Measurements from ENCODE around the gene RTN4RL1.

Gene RTN4RL1

GRCh38 chr17:2059547-2060384, 34.6 kb upstream of the RTN4RL1 start:
- DNase-seq (ENCODE audit: low read depth in 2 of 2), result no peak

DNA sequence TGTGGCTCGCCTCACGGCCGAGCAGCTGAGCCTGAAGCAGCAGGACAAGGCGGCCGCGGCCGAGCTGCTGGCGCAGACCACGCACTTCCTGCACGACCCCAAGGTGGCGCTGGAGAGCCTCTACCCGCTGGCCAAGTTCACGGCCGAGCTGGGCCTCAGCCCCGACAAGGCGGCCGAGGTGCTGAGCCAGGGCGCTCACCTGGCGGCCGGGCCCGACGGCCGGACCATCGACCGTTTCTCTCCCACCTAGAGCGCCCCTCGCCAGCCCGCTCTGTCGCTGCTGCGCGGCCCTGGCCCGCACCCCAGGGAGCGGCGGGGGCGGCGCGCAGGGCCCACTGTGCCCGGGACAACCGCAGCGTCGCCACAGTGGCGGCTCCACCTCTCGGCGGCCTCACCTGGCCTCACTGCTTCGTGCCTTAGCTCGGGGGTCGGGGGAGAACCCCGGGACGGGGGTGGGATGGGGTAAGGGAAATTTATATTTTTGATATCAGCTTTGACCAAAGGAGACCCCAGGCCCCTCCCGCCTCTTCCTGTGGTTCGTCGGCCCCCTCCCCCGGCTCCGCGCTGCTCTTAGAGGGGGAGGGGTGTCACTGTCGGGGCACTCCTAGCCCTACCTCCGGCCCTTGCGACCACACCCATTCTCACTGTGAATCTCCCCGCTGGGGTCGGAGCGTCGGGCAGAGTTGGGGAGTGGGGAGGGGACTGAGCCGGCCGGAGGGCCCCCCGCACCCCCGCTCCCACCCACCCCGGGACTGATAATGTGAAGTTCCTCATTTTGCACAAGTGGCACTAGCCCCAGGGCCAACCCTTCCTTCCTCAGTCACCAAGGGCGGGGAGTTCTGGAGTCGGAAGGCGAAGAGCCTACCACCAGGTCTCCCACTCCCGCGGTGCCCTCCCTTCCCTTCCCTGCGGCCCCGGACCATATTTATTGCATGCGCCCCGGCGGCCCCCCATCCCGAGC, 33.7 kb upstream of the RTN4RL1 start:
- DNase-seq (ENCODE audit: low read depth in 2 of 2), result peak in 1 of 2 donors; percentile 70

DNA sequence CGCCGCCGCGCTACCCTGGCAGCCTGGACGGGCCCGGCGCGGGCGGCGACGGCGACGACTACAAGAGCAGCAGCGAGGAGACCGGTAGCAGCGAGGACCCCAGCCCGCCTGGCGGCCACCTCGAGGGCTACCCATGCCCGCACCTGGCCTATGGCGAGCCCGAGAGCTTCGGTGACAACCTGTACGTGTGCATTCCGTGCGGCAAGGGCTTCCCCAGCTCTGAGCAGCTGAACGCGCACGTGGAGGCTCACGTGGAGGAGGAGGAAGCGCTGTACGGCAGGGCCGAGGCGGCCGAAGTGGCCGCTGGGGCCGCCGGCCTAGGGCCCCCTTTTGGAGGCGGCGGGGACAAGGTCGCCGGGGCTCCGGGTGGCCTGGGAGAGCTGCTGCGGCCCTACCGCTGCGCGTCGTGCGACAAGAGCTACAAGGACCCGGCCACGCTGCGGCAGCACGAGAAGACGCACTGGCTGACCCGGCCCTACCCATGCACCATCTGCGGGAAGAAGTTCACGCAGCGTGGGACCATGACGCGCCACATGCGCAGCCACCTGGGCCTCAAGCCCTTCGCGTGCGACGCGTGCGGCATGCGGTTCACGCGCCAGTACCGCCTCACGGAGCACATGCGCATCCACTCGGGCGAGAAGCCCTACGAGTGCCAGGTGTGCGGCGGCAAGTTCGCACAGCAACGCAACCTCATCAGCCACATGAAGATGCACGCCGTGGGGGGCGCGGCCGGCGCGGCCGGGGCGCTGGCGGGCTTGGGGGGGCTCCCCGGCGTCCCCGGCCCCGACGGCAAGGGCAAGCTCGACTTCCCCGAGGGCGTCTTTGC, 32.8 kb upstream of the RTN4RL1 start:
- no peak for DNase-seq (ENCODE audit: low read depth in 2 of 2)

GRCh38 chr17:2057175-2057759, 32.1 kb upstream of the RTN4RL1 start:
- DNase-seq (ENCODE audit: low read depth in 2 of 2), result no peak

GRCh38 chr17:2056206-2057174, 31.4 kb upstream of the RTN4RL1 start:
- peak in 1 of 2 donors; percentile 36 for DNase-seq (ENCODE audit: low read depth in 2 of 2)

- peak in 1 of 2 donors; percentile 31 for DNase-seq (ENCODE audit: low read depth in 2 of 2)
Measured at GRCh38 chr17:2055292-2056205, 30.4 kb upstream of the RTN4RL1 start.

DNA sequence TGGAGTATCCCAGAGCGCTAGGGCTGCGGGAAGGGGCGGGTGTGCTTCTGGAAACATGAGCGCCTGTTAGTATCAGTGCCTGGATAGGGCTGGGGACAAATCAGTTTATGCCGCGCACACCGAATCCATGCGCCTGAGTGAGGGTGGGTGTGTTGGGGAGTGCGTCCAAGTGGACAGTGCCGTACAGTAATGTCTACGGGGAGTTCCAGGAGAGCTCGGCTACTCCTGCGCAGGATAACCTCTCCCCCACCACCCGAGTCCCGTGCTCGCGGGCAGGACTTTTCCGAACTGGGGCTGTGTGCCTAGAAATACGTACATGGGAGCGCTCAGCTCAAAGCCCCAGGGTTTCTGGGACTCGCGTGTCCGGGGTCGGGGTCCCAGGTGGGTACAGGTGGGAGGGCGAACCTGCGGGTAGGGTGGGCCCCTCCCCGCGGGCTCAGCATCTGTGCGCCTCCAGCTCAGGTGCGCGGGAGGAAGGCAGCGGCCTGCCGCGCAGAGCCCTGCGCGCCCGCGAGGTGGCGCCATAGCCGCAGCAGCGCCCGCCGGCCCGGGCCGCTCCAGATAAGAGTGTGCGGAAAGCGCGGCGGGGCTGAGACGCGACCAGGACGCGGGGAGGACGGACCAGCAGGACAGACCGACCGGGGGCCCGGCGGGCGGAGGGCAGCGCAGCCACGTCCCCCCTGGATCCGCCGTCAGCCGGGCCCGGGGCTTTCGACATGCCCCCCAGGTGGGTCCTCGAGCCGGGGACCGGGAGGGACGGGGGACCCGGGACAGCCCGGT, 29.6 kb upstream of the RTN4RL1 start, which contains the start of gene HIC1:
Gene HIC1, plus strand, starts transcription at position 592 of the 780 bp plus-strand sequence. CDS start 1,588 bp downstream, outside the sequence.
- peak; percentile 46 to 79 for DNase-seq (ENCODE audit: low read depth in 2 of 2)

DNA sequence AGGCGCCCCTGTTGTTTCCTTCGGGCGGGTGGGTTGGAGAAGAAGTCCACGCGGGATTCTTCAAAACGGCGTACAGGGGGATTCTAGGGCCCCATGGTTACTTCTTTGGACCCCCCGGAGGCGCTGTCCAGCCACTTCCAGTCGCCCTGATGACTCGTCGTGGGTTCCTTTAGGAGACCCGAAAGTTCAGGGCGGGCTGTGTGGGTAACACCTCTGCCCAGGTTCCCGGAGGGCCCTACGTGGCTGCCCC, 29.1 kb upstream of the RTN4RL1 start:
- DNase-seq (ENCODE audit: low read depth in 2 of 2), result no peak

GRCh38 chr17:2053380-2054261, 28.5 kb upstream of the RTN4RL1 start:
- peak; percentile 62 to 76 for DNase-seq (ENCODE audit: low read depth in 2 of 2)

DNA sequence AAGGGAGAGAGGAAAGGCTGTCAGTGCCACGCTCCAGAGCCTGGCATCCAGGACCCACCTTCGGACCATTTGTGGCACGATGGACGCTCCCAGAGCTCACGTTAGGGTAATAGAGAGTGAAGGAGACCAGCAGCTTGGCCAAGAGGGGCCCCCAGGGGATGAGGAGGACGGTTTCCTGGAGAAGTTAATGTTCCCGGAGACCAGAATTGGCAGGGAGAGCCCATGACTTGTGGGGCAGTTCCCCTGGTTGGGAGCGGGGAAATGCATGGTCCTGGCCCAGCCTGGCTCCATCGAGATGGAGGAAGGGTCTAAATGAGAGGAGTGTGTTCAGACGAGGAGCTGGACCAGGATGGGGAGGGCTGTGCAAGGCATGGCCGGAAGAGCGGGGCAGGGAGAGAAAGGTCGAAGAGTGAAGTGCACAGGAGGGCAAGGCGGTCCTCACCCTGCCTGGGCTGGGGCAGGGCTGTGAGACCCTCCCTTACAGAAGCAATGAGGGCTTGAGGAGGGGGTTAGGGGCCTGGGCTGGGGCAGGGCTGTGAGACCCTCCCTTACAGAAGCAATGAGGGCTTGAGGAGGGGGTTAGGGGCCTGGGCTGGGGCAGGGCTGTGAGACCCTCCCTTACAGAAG, 26.9 kb upstream of the RTN4RL1 start:
- DNase-seq (ENCODE audit: low read depth in 2 of 2), result no peak

- no peak for DNase-seq (ENCODE audit: low read depth in 2 of 2)
Measured at GRCh38 chr17:2051061-2051932, 26.2 kb upstream of the RTN4RL1 start.

DNA sequence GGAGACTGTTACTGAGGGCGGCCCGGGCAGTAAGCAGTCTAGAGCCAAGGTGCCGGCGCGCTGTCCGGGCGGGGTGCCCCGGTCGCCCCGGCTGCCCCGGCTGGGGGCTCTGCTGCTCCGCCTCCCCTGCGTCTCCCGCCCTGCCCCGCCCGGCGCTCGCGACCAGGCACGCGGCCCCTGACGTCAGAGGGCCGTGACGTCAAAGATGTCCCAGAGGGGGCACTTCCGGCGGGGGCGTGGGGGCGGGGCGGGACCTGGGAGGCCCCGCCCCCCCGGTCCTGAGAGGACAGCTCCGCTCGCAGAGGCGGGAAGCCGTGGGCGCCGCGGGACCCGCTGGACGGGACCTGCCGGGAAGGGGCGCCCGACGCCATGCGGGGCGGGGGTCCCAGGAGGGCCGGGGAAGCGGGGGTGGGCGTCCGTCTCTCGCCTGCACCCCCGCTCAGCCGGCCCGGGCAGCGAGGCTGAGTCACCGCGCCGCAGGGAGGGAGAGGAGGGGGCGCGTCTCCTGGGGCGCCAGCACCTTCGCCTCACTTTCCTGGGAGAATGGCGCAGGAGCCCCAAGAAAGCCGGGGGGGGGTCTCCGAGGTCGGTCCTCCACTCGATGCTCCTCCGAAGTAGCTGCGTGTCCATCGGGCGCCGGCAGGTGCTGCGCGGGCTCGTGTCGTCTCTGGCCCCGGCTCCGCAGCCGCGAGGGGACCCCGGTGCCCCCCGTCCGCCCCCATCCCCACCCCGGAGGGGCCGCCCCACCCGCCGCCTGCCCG, 25.3 kb upstream of the RTN4RL1 start:
- peak in 1 of 2 donors; percentile 59 for DNase-seq (ENCODE audit: low read depth in 2 of 2)

GRCh38 chr17:2049333-2050299, 24.5 kb upstream of the RTN4RL1 start:
- DNase-seq (ENCODE audit: low read depth in 2 of 2), result peak; percentile 67 to 80

GRCh38 chr17:2048805-2049204, 23.7 kb upstream of the RTN4RL1 start:
- DNase-seq (ENCODE audit: low read depth in 2 of 2), result no peak

All from stimulated activated CD4-positive, alpha-beta T cell treated with anti-CD3 and anti-CD28 coated beads, Interleukin-15, amount 100 ng/mL, for 48 hours (primary cell).